Endothelial cell of umbilical vein (primary cell): ENCODE data around the gene OCEL1. TPM values are rescaled to one million over a fixed set of nuclear protein-coding genes. Genes with fewer than 3 reads are reported as not detected.

Experiments
- BruUV-seq: library from RNA; stranded (reverse); fragments of 400-500 nt; replicated peaks from 2 replicates; lab custom pipeline; 2021; lab: Mats Ljungman, UMichigan
- CTCF ChIA-PET: fragments of 300-600, 350-600 bp; sonication (Branson Sonifier 250); formaldehyde crosslinking; loops from one replicate; lab custom pipeline; 2021; ENCODE audit warnings: antibody characterized with exemption, inconsistent platforms; lab: Charles Lee
- POLR2A ChIA-PET: fragments of 300-600, 350-600 bp; sonication (Branson Sonifier 250); formaldehyde crosslinking; loops from one replicate; lab custom pipeline; 2021; ENCODE audit warnings: antibody characterized with exemption, inconsistent platforms; lab: Charles Lee
- DNase-seq: peaks from one replicate; pipeline ENCODE4 v3.0.0-alpha.2; 2011; ENCODE audit warnings: low read depth, low spot score
- FAIRE-seq: peaks from 2 replicates; lab custom pipeline; 2011; peaks lifted over from hg19 to GRCh38; lab: Jason Lieb, UNC
- H2AFZ ChIP-seq: 2 replicates; pipeline ENCODE4 v1.6.0; 2012; ENCODE audit warnings: low read depth, low read length, control low read depth, inconsistent platforms
- H3K27ac ChIP-seq: 2 replicates; pipeline ENCODE4 v1.5.1; 2011; ENCODE audit warnings: low read depth, mild to moderate bottlenecking, control low read depth, low read length, moderate library complexity; ENCODE audit not compliant: insufficient read depth
- H3K27me3 ChIP-seq, 2 experiments: 2 replicates each; pipeline versions ENCODE4 v1.6.0 to v1.6.1; 2011; ENCODE audit warnings: low read length in 2 of 2, mixed read lengths in 1 of 2; ENCODE audit not compliant: control insufficient read depth in 2 of 2, insufficient read depth in 2 of 2
- H3K36me3 ChIP-seq, 2 experiments: 2 replicates in 1 of 2; 3 replicates in 1 of 2; pipeline ENCODE4 v1.5.1; 2011; ENCODE audit warnings: low read length in 2 of 2, mild to moderate bottlenecking in 1 of 2, moderate library complexity in 1 of 2; ENCODE audit not compliant: control insufficient read depth in 2 of 2, insufficient read depth in 2 of 2; ENCODE audit errors: extremely low read depth in 1 of 2
- H3K4me1 ChIP-seq: 3 replicates; pipeline ENCODE4 v1.5.1; 2011; ENCODE audit warnings: mild to moderate bottlenecking, low read length; ENCODE audit not compliant: control insufficient read depth, insufficient read depth; ENCODE audit errors: extremely low read depth
- H3K4me2 ChIP-seq: 2 replicates; pipeline ENCODE4 v1.6.1; 2011; ENCODE audit warnings: low read length, control low read depth, mixed read lengths; ENCODE audit not compliant: insufficient read depth
- H3K4me3 ChIP-seq, 3 experiments: fragments of 200-600 bp in 1 of 3; sonication (generic), shearing (Covaris generic) in 1 of 3; replicated peaks in 1 of 3; 2 replicates each; pipeline ENCODE4 v1.5.1; 2011 to 2016; ENCODE audit warnings: control low read depth in 3 of 3, low read length in 3 of 3, mild to moderate bottlenecking in 2 of 3, inconsistent platforms in 1 of 3, low read depth in 1 of 3, moderate library complexity in 1 of 3; ENCODE audit not compliant: insufficient read depth in 1 of 3
- H3K79me2 ChIP-seq: 2 replicates; pipeline ENCODE4 v1.6.0; 2012; ENCODE audit warnings: low read length, inconsistent platforms; ENCODE audit not compliant: control insufficient read depth, insufficient read depth
- H3K9ac ChIP-seq: replicated peaks from 2 replicates; pipeline ENCODE3; 2011; ENCODE audit warnings: low read length, control low read depth; ENCODE audit not compliant: insufficient read depth; ENCODE audit errors: extremely low read depth
- H3K9me1 ChIP-seq: replicated peaks from 3 replicates; pipeline ENCODE4 v1.6.0; 2011; ENCODE audit warnings: mild to moderate bottlenecking, low read length; ENCODE audit not compliant: control insufficient read depth, insufficient read depth; ENCODE audit errors: extremely low read depth
- H3K9me3 ChIP-seq: replicated peaks from 2 replicates; pipeline ENCODE4 v1.5.1; 2012; ENCODE audit warnings: low read length, inconsistent platforms; ENCODE audit not compliant: control insufficient read depth, insufficient read depth
- H4K20me1 ChIP-seq: replicated peaks from 2 replicates; pipeline ENCODE3; 2011; ENCODE audit warnings: mild to moderate bottlenecking, low read length; ENCODE audit not compliant: control insufficient read depth, insufficient read depth; ENCODE audit errors: extremely low read depth
- CTCF ChIP-seq, 2 donors: IDR thresholded peaks; 1 replicate in 1 of 2; 2 replicates in 1 of 2; pipeline ENCODE4 v1.5.1; 2011; ENCODE audit warnings: low read length in 2 of 2, mild to moderate bottlenecking in 2 of 2, moderate library complexity in 2 of 2, control low read depth in 1 of 2, inconsistent platforms in 1 of 2, low read depth in 1 of 2; ENCODE audit not compliant: insufficient read depth in 1 of 2; ENCODE audit errors: extremely low read depth in 1 of 2
- EZH2 ChIP-seq: IDR thresholded peaks from 2 replicates; pipeline ENCODE4 v1.6.1; 2012; ENCODE audit warnings: borderline replicate concordance, low read depth, mild to moderate bottlenecking, moderate library complexity, low read length, inconsistent platforms; ENCODE audit not compliant: severe bottlenecking
- FOS ChIP-seq: IDR thresholded peaks from 2 replicates; pipeline ENCODE4 v1.6.1; 2011; ENCODE audit warnings: mild to moderate bottlenecking, low read length, moderate library complexity, borderline replicate concordance; ENCODE audit not compliant: insufficient read depth
- GATA2 ChIP-seq: IDR thresholded peaks from 2 replicates; pipeline ENCODE4 v1.7.0; 2011; ENCODE audit warnings: low read depth, mild to moderate bottlenecking, moderate library complexity, mixed read lengths, low read length; ENCODE audit not compliant: insufficient read length, insufficient read depth
- JUN ChIP-seq: IDR thresholded peaks from 2 replicates; pipeline ENCODE4 v1.6.1; 2011; ENCODE audit warnings: borderline replicate concordance, low read depth; ENCODE audit not compliant: insufficient read length, insufficient read depth
- MAX ChIP-seq: IDR thresholded peaks from 2 replicates; pipeline ENCODE4 v1.6.1; 2011; ENCODE audit not compliant: insufficient read depth, insufficient read length
- MYC ChIP-seq: IDR thresholded peaks from one replicate; pipeline ENCODE4 v1.6.1; 2011; ENCODE audit warnings: mild to moderate bottlenecking, low read depth, low read length
- POLR2A ChIP-seq: IDR thresholded peaks from 2 replicates; pipeline ENCODE4 v1.6.1; 2012; ENCODE audit warnings: low read depth, mild to moderate bottlenecking, control low read depth, low read length
- POLR2AphosphoS5 ChIP-seq: IDR thresholded peaks from 2 replicates; pipeline ENCODE4 v1.6.1; 2012; ENCODE audit warnings: low read depth, mild to moderate bottlenecking, control low read depth, low read length, moderate library complexity; ENCODE audit not compliant: insufficient read depth
- dilution Hi-C: fragments of 300-500 bp; cut with MboI; formaldehyde crosslinking; loops from one replicate; pipeline ENCODE4 v1.15.0; 2019; ENCODE audit warnings: low sequenced_read_pairs; ENCODE audit not compliant: extremely low pct_ligation_motif_present
- intact Hi-C: fragments of 100-400 bp; cut with micrococcal nuclease; formaldehyde crosslinking; loops from one replicate; pipeline ENCODE4 v1.10.0; 2022
- polyA plus RNA-seq, 4 experiments: library from polyadenylated mRNA; depleted of rRNA in 3 of 4; stranded (reverse) in 3 of 4; unstranded in 1 of 4; fragments of >200 nt; gene quantifications; 2 replicates each; pipeline versions ENCODE4 v1.2.1 to v1.2.3, GENCODE V29; 2011 to 2012; ENCODE audit warnings: missing spikeins in 1 of 4
- total RNA-seq: library from RNA; stranded (reverse); gene quantifications from 2 replicates; pipeline ENCODE4 v1.2.3, GENCODE V29; 2021

OCEL1 gene
- total and polyA plus RNA-seq, 2 donors (not counting 3 experiments of a cell fraction or from before 2014, with no cell fraction given) = 7.4 to 13.0 TPM

- Histone ChIP-seq H3K27ac (no peak overlapping the region), H3K9ac (no peak overlapping the region), H3K79me2 (no peaks in the 10 kb centered on the region), H3K9me1 (no peaks in the 10 kb centered on the region), H3K27me3 (no peaks in the 10 kb centered on the region), H3K4me1 (no peaks in the 10 kb centered on the region), H3K4me2 (no peak overlapping the region), H3K36me3 (peaks cover 0 to 34% of the 10 kb centered on the region in 2 experiments), H4K20me1 (no peaks in the 10 kb centered on the region), H3K9me3 (no peaks in the 10 kb centered on the region), H2AFZ (no peak overlapping the region), H3K4me3 (no peak overlapping the region)
- BruUV-seq = no TSS peak
- TF ChIP-seq MAX = no peak
- no peak for TF ChIP-seq JUN
- TF ChIP-seq POLR2A = no peak
- ChIA-PET CTCF (no interaction called here), POLR2A (no interaction called here)
- dilution Hi-C loops (no loop called here), intact Hi-C loops (no loop called here)
- DNase-seq = no peak
- no peak for FAIRE-seq
Measured at GRCh38 chr19:17256130-17256529, 30.1 kb downstream of the OCEL1 start.

GRCh38 chr19:17259118-17259780 is 33.2 kb downstream of the OCEL1 start:
- FAIRE-seq (no peak), DNase-seq (no peak)
- CTCF ChIA-PET = interaction anchor here (1.2 to 3.1 kb wide), 6 partner anchors 9 to 23 kb away, joined by 3 to 28 read pairs (median 6); partner anchors contain the start of gene ANKLE1
- Histone ChIP-seq H3K36me3 (peaks cover 0 to 27% of the 10 kb centered on the region in 2 experiments), H3K9me3 (no peaks in the 10 kb centered on the region), H2AFZ (no peak overlapping the region), H3K4me2 (no peak overlapping the region), H3K79me2 (no peaks in the 10 kb centered on the region), H3K9ac (no peak overlapping the region), H3K4me3 (no peak overlapping the region), H3K27ac (no peak overlapping the region), H4K20me1 (no peaks in the 10 kb centered on the region), H3K27me3 (no peaks in the 10 kb centered on the region), H3K9me1 (no peaks in the 10 kb centered on the region), H3K4me1 (peaks cover 4% of the 10 kb centered on the region)
- dilution Hi-C loops (no loop called here), intact Hi-C loops (no loop called here)
- BruUV-seq = no TSS peak
- TF ChIP-seq GATA2 = no peak
- no peak for TF ChIP-seq JUN
- no peak for TF ChIP-seq MAX
- no peak for TF ChIP-seq MYC
- TF ChIP-seq POLR2A = no peak
- no peak for TF ChIP-seq EZH2
- TF ChIP-seq POLR2AphosphoS5 = no peak
- TF ChIP-seq CTCF (IDR thresholded peaks at IDR 0.05; ENCODE audit: extremely low read depth in 1 of 2, insufficient read depth in 1 of 2, low read depth in 1 of 2, low read length in 2 of 2) = no peak
- no peak for TF ChIP-seq FOS
- POLR2A ChIA-PET = no interaction called here
